ENCODE measurements around the gene TMED5. TPM values are rescaled to one million over a fixed set of nuclear protein-coding genes. Genes with fewer than 3 reads are reported as not detected.

Gene TMED5
- total RNA-seq, 1 donor from 2014 or later, result 40.8 TPM

- Histone ChIP-seq H3K4me1 (no peaks in the 10 kb centered on the region), H3K27ac (no peak overlapping the region), H3K4me3 (no peak overlapping the region), H3K27me3 (no peaks in the 10 kb centered on the region), H3K36me3 (peaks cover 5 to 35% of the 10 kb centered on the region in 2 donors), H3K9me3 (no peaks in the 10 kb centered on the region)
- intact Hi-C loops (cut with DNase I), result no loop called here
- TF ChIP-seq POLR2A (IDR thresholded peaks at IDR 0.05) (no peak), CTCF (IDR thresholded peaks at IDR 0.05) (no peak), POLR2AphosphoS5 (IDR thresholded peaks at IDR 0.05; ENCODE audit: insufficient read depth in 1 of 2, low read depth in 1 of 2) (no peak)
- DNase-seq (ENCODE audit: extremely low spot score in 2 of 2), result no peak
These were observed 20.9 kb downstream of the TMED5 start for GRCh38 chr1:93159337-93159736.

DNA sequence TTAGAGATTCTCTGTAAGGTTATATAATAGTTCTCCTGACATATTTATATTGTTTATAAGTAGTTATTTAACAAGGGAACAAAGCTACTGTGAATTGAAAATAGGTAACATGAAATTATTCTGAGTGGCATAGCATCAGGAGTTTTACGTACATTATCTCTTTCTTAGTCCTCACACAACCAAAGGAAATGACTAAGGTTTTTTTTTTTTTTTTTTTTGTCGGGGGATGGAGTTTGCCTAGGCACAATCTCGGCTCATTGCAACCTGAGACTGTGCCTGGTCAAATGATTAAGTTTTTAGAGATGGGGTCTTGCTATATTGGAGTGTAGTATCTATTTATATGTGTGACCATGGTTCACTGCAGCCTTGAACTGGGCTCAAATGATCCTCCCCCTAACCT, 24.9 kb downstream of the TMED5 start:
- Histone ChIP-seq H3K9me3 (no peaks in the 10 kb centered on the region), H3K4me3 (no peak overlapping the region), H3K36me3 (peaks cover 5 to 36% of the 10 kb centered on the region in 2 donors), H3K4me1 (no peaks in the 10 kb centered on the region), H3K27me3 (no peaks in the 10 kb centered on the region), H3K27ac (no peak overlapping the region)
- intact Hi-C loops (cut with DNase I), result no loop called here
- TF ChIP-seq POLR2AphosphoS5 (IDR thresholded peaks at IDR 0.05; ENCODE audit: insufficient read depth in 1 of 2, low read depth in 1 of 2), result no peak
- no peak for TF ChIP-seq CTCF (IDR thresholded peaks at IDR 0.05)
- TF ChIP-seq POLR2A (IDR thresholded peaks at IDR 0.05), result no peak
- DNase-seq (ENCODE audit: extremely low spot score in 2 of 2), result no peak

DNA sequence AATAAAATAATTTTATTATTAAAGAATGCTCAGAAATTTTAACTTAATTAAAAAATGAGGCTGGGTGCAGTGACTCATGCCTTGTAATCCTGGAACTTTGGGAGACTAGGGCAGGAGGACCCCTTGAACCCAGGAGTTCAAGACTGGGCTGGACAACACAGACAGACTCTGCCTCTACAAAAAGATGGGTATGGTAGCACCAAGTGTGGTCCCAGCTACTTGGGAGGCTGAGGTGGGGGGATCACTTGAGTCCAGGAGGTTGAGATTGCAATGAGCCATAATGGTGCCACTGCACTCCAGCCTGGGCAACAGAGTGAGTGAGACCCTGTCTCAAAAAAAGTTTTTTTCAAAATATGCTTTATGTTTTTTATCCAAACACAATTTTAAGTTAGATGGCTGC, 25.3 kb downstream of the TMED5 start:
- no peak overlapping the region for H3K27ac ChIP-seq
- no peaks in the 10 kb centered on the region for H3K4me1 ChIP-seq
- no peak for TF ChIP-seq POLR2AphosphoS5 (IDR thresholded peaks at IDR 0.05; ENCODE audit: insufficient read depth in 1 of 2, low read depth in 1 of 2)
- no peak for TF ChIP-seq CTCF (IDR thresholded peaks at IDR 0.05)
- TF ChIP-seq POLR2A (IDR thresholded peaks at IDR 0.05), result no peak
- no peaks in the 10 kb centered on the region for H3K9me3 ChIP-seq
- H3K36me3 ChIP-seq, result peaks cover 5 to 36% of the 10 kb centered on the region in 2 donors
- no peak for DNase-seq (ENCODE audit: extremely low spot score in 2 of 2)
- intact Hi-C loops (cut with DNase I), result no loop called here
- no peak overlapping the region for H3K4me3 ChIP-seq
- H3K27me3 ChIP-seq, result no peaks in the 10 kb centered on the region

GRCh38 chr1:93152835-93153234, 27.4 kb downstream of the TMED5 start:
- no peak for TF ChIP-seq POLR2A (IDR thresholded peaks at IDR 0.05)
- no peak for TF ChIP-seq CTCF (IDR thresholded peaks at IDR 0.05)
- no peak for TF ChIP-seq POLR2AphosphoS5 (IDR thresholded peaks at IDR 0.05; ENCODE audit: insufficient read depth in 1 of 2, low read depth in 1 of 2)
- intact Hi-C loops (cut with DNase I), result no loop called here
- peaks cover 0 to 18% of the 10 kb centered on the region in 2 donors for H3K36me3 ChIP-seq
- H3K4me1 ChIP-seq, result no peaks in the 10 kb centered on the region
- DNase-seq (ENCODE audit: extremely low spot score in 2 of 2), result no peak
- H3K27me3 ChIP-seq, result no peaks in the 10 kb centered on the region
- H3K9me3 ChIP-seq, result no peaks in the 10 kb centered on the region
- no peak overlapping the region for H3K27ac ChIP-seq
- H3K4me3 ChIP-seq, result no peak overlapping the region

DNA sequence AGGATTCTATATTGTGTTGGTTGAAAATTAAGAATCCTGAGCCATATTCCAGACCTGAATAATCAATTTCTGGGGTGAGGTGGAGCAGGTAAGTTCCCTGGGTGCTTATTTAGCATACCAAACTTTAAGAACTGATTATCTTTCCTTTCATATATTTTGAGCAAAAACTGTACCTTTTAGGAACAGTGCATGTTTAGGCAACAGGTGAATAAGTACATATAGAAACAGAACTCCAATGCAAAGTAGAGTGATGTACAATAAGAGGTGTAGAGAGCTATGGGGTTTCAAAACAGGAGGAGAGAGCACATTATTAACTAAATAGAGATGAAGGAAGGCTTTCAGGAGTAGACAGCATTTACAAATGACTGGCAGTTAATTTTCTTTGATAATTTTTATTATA, 28.7 kb downstream of the TMED5 start:
- intact Hi-C loops (cut with DNase I), result no loop called here
- TF ChIP-seq POLR2AphosphoS5 (IDR thresholded peaks at IDR 0.05; ENCODE audit: insufficient read depth in 1 of 2, low read depth in 1 of 2), result no peak
- TF ChIP-seq CTCF (IDR thresholded peaks at IDR 0.05), result no peak
- no peak for TF ChIP-seq POLR2A (IDR thresholded peaks at IDR 0.05)
- Histone ChIP-seq H3K4me1 (no peaks in the 10 kb centered on the region), H3K4me3 (no peak overlapping the region), H3K27ac (no peak overlapping the region), H3K9me3 (no peaks in the 10 kb centered on the region), H3K27me3 (no peaks in the 10 kb centered on the region), H3K36me3 (peaks cover 0 to 6% of the 10 kb centered on the region in 2 donors)
- DNase-seq (ENCODE audit: extremely low spot score in 2 of 2), result no peak

Measured in vagina (tissue), 2 donors.